Uterus (tissue), 4 donors: ENCODE measurements around the gene FAM8A1. TPM values are rescaled to one million over a fixed set of nuclear protein-coding genes. Genes with fewer than 3 reads are reported as not detected.

Experiments used
- DNase-seq, 2 donors: peaks; one replicate each; pipeline ENCODE4 v3.0.0-alpha.2; 2019 to 2020
- H3K27ac ChIP-seq, 2 donors: fragments of 200-600 bp; sonication (generic); 1 replicate in 1 of 2; 2 replicates in 1 of 2; pipeline ENCODE4 v1.5.1; 2016 to 2018
- H3K27me3 ChIP-seq, 2 donors: fragments of 200-600 bp; sonication (generic); one replicate each; pipeline ENCODE4 v1.5.1; 2018 to 2019; ENCODE audit warnings: control low read depth in 1 of 2
- H3K36me3 ChIP-seq, 2 donors: fragments of 200-600 bp; sonication (generic); one replicate each; pipeline ENCODE4 v1.5.1; 2019; ENCODE audit warnings: control low read depth in 1 of 2
- H3K4me1 ChIP-seq, 2 donors: fragments of 200-600 bp; sonication (generic); one replicate each; pipeline ENCODE4 v1.5.1; 2018 to 2019; ENCODE audit warnings: control low read depth in 1 of 2
- H3K4me3 ChIP-seq, 2 donors: fragments of 200-600 bp; sonication (generic); 1 replicate in 1 of 2; 2 replicates in 1 of 2; pipeline ENCODE4 v1.5.1; 2018 to 2019; ENCODE audit warnings: mild to moderate bottlenecking in 1 of 2
- H3K9me3 ChIP-seq, 2 donors: fragments of 200-600 bp; sonication (generic); one replicate each; pipeline ENCODE4 v1.5.1; 2019; ENCODE audit warnings: control low read depth in 1 of 2
- CTCF ChIP-seq, 4 experiments: fragments of 200-600 bp in 2 of 4; fragments of 450-650 bp in 2 of 4; sonication (generic) in 2 of 4; IDR thresholded peaks; one replicate each; pipeline ENCODE4 v1.5.1; 2016 to 2019; ENCODE audit warnings: antibody characterized with exemption in 4 of 4, mild to moderate bottlenecking in 2 of 4, moderate library complexity in 1 of 4
- POLR2A ChIP-seq, 2 donors: fragments of 450-650 bp; IDR thresholded peaks; one replicate each; pipeline ENCODE4 v1.6.1; 2016; ENCODE audit warnings: antibody characterized with exemption in 2 of 2, mild to moderate bottlenecking in 1 of 2, moderate library complexity in 1 of 2
- intact Hi-C: fragments of 100-400 bp; cut with DNase I; formaldehyde crosslinking; loops from one replicate; pipeline ENCODE4 v1.15.1; 2023; ENCODE audit warnings: low total_unique reads
- total RNA-seq, 4 donors: library from RNA; depleted of rRNA in 3 of 4; stranded (reverse); fragments of >200 nt in 3 of 4; gene quantifications; one replicate each; pipeline versions ENCODE4 v1.1.0 to v1.2.4, GENCODE V29; 2014 to 2023
- donor health status: DM: yes; HTN: yes; CAD: no.

FAM8A1 gene
- total RNA-seq, 4 donors from 2014 or later: 25.9 to 69.3 (median 50.6) TPM

GRCh38 chr6:17589406-17590096, 10.6 kb upstream of the FAM8A1 start:
- no peaks in the 10 kb centered on the region for H3K36me3 ChIP-seq
- no peaks in the 10 kb centered on the region for H3K4me1 ChIP-seq
- TF ChIP-seq POLR2A (IDR thresholded peaks at IDR 0.05) (no peak), CTCF (IDR thresholded peaks at IDR 0.05) (no peak)
- intact Hi-C loops: loop anchor here (10.0 kb wide), 1 partner anchor 435 kb away; no protein-coding TSS in a partner anchor
- no peak for DNase-seq
- H3K27ac ChIP-seq: no peak overlapping the region
- H3K9me3 ChIP-seq: no peaks in the 10 kb centered on the region
- no peak overlapping the region for H3K4me3 ChIP-seq
- H3K27me3 ChIP-seq: no peaks in the 10 kb centered on the region

DNA sequence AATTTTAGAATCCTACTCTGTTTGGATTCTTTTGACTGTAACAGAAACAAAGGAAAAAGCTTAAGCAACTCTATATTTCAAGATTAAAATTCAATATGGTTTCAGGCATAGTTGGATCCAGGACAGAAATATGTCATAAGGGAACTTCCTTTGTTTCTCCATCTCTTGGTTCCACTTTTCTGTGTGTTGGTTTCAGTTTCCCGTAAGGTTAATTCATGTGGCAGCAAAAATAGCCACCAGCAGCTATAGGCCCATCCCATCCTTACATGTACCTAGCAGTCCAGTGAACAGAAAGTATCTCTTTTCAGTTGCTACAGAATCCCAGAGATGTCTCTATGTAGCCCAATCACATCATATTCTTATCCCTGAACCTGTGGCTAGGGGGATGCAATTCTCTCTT, 8.8 kb upstream of the FAM8A1 start:
- TF ChIP-seq POLR2A (IDR thresholded peaks at IDR 0.05) (no peak), CTCF (IDR thresholded peaks at IDR 0.05) (no peak)
- no peak overlapping the region for H3K4me3 ChIP-seq
- DNase-seq: no peak
- no peaks in the 10 kb centered on the region for H3K4me1 ChIP-seq
- no peaks in the 10 kb centered on the region for H3K9me3 ChIP-seq
- intact Hi-C loops: no loop called here
- no peaks in the 10 kb centered on the region for H3K36me3 ChIP-seq
- H3K27me3 ChIP-seq: no peaks in the 10 kb centered on the region
- H3K27ac ChIP-seq: no peak overlapping the region

GRCh38 chr6:17593246-17593645, 6.9 kb upstream of the FAM8A1 start:
- H3K4me3 ChIP-seq: no peak overlapping the region
- H3K27ac ChIP-seq: no peak overlapping the region
- no peaks in the 10 kb centered on the region for H3K27me3 ChIP-seq
- no peaks in the 10 kb centered on the region for H3K9me3 ChIP-seq
- DNase-seq: no peak
- no peaks in the 10 kb centered on the region for H3K4me1 ChIP-seq
- intact Hi-C loops: no loop called here
- TF ChIP-seq POLR2A (IDR thresholded peaks at IDR 0.05) (no peak), CTCF (IDR thresholded peaks at IDR 0.05) (no peak)
- H3K36me3 ChIP-seq: no peaks in the 10 kb centered on the region

- Histone ChIP-seq H3K4me3 (no peak overlapping the region), H3K4me1 (no peaks in the 10 kb centered on the region), H3K9me3 (no peaks in the 10 kb centered on the region), H3K27ac (no peak overlapping the region), H3K36me3 (no peaks in the 10 kb centered on the region), H3K27me3 (no peaks in the 10 kb centered on the region)
- no peak for DNase-seq
- intact Hi-C loops: no loop called here
- TF ChIP-seq POLR2A (IDR thresholded peaks at IDR 0.05): no peak
- no peak for TF ChIP-seq CTCF (IDR thresholded peaks at IDR 0.05)
Measured at GRCh38 chr6:17596085-17596484, 4.0 kb upstream of the FAM8A1 start.

GRCh38 chr6:17600527-17601385, 654 bp downstream of the FAM8A1 start:
- H3K27ac ChIP-seq: peak overlapping the region; percentile 95 to 98
- no peaks in the 10 kb centered on the region for H3K27me3 ChIP-seq
- intact Hi-C loops: no loop called here
- peak overlapping the region; percentile 51 to 97 for H3K4me3 ChIP-seq
- DNase-seq: peak; percentile 45 to 47
- no peaks in the 10 kb centered on the region for H3K9me3 ChIP-seq
- H3K4me1 ChIP-seq: no peaks in the 10 kb centered on the region
- TF ChIP-seq CTCF (IDR thresholded peaks at IDR 0.05): no peak
- TF ChIP-seq POLR2A (IDR thresholded peaks at IDR 0.05): no peak
- H3K36me3 ChIP-seq: no peaks in the 10 kb centered on the region
